ENCODE results near the gene AGBL5.

AGBL5 gene, protein sequence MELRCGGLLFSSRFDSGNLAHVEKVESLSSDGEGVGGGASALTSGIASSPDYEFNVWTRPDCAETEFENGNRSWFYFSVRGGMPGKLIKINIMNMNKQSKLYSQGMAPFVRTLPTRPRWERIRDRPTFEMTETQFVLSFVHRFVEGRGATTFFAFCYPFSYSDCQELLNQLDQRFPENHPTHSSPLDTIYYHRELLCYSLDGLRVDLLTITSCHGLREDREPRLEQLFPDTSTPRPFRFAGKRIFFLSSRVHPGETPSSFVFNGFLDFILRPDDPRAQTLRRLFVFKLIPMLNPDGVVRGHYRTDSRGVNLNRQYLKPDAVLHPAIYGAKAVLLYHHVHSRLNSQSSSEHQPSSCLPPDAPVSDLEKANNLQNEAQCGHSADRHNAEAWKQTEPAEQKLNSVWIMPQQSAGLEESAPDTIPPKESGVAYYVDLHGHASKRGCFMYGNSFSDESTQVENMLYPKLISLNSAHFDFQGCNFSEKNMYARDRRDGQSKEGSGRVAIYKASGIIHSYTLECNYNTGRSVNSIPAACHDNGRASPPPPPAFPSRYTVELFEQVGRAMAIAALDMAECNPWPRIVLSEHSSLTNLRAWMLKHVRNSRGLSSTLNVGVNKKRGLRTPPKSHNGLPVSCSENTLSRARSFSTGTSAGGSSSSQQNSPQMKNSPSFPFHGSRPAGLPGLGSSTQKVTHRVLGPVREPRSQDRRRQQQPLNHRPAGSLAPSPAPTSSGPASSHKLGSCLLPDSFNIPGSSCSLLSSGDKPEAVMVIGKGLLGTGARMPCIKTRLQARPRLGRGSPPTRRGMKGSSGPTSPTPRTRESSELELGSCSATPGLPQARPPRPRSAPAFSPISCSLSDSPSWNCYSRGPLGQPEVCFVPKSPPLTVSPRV

DNA sequence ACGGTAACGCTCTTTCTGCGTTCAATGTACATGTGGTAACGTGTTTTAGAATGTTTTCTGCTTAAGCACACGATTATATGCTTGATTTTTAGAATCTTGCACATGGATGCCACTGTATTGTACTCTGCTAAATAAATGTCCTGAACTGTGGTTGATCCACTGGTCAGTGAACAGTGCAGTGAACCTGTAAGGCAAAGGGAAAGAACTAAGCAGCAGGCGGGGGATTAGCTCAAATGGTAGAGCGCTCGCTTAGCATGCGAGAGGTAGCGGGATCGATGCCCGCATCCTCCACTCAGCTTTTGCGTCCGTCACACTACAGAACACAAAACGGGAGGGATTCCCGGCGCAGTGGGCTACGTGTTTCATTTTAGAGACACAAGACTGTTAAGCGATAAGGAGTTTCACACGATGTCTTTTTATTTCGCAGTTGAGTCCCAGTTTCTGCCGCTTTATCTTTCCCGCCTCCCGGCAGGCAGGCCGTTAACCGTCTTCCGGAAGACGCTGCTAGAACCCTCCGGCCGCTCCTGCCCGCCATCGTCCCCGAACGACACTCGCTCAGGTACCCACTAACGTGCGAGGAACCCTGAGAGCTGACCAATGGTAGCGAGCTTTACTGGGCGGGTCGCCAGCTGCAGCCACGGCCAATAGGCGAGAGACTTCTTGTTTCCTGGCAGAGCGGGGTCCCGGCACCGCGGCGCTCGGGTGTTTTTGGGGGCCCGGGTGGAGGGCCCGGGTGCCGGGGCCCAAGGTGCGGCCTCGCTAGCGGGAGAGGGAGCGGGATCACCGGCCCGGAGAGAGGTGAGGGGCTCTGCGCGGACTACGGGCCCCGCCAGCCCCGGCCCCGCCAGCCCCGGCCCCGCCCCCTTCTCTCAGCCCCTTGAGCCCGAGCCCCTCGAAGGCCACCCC, at the start of gene AGBL5:
Gene AGBL5 (plus strand): TSS at position 673 of the 906 bp plus-strand sequence. CDS start 1,291 bp downstream, outside the sequence.
- peak; percentile 85 to 86 for DNase-seq (ENCODE audit: low read depth in 2 of 2)

DNA sequence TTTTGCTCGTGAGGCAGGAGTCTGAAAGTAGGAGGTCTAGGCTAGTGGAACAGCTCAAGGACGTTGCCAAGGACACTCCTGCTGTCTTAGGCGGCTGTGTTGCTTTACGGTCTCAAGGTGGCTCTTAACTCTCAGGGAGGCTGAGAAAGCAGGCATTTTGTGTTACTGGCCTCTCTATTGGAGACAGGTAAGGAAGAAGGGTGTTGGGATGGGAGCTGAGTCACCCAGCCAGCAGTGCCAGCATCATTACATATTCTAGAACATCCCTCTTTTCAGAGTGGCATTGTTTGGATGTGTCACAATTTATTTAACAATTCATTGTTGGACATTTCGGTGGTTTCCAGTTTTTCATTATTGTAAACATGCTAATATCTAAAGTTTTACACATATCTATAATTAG, 49.5 kb upstream of the AGBL5 start:
- DNase-seq (ENCODE audit: low read depth in 2 of 2): no peak

DNA sequence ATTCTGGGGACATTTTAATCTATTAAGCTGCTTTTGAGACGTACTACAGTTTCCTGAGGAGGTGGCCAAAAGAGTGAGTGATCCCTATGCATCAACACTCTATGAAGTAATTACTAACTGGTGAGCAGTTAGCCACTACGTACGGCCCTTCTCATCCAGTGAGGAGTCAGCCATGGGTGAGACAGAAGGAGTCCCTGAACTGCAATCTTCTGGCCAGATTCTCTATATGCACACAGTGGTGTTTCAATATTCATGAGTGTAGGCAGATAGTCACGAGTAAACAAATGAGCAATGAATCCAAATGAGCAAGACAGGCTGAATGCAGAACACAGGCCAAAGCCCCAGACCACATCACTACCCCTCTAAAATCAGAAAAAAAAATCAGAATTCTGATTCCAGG, 48.5 kb upstream of the AGBL5 start:
- DNase-seq (ENCODE audit: low read depth in 2 of 2): no peak

DNA sequence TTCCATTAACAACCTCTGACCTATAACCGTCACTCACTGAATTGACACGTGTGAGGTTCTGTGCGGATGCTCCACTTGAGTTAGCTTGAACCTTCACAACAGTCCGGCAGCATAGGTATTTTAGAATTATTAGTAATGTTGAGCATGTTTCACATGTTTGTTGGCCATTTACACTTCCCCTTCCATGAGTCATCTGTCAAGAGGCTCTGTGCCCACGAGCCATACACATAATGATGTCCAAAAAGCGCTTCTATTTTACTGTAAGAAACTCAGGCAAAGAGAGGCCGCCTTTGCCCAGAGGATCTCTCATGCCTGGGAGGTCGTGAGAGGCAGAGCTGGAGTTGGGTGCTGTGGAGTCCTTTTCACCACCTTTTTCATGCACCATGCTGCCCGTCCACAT, 47.6 kb upstream of the AGBL5 start:
- DNase-seq (ENCODE audit: low read depth in 2 of 2): no peak

DNA sequence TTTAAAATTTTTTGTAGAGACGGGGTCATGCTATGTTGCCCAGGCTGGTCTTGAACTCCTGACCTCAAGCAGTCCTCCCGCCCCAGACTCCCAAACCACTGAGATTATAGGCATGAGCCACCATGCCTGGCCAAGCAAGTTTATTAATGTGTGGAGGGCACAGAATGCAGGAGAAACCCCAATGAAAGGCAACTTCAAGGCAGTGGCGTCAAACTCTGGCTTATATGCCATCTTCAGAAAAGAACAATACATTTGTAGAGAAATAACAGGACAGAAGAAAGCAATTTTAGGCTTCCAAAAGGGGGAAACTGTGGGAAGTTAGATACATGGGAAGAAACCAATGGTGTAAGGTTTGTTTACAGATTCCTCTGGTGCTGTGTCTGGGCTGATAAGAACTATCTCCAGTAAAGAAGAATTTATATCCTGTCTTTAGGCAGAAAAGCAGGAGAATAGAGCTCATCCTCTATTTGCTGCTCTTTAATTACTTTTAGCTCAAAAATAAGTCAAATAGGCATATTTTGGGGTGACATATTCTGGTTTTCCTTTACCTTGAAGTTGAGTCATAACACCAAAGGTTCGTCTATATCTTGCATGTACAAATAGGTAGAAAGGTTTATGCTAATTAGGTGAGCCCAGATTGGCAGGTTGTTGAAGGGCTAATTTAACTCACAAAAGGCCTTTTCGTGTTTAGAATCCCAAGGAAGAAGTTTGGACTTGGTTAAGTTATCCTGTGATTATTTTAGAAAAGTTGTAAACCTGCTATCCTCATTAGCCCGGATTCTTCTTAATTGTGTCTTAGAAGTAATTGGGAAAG, 44.7 kb upstream of the AGBL5 start:
- no peak for DNase-seq (ENCODE audit: low read depth in 2 of 2)

DNA sequence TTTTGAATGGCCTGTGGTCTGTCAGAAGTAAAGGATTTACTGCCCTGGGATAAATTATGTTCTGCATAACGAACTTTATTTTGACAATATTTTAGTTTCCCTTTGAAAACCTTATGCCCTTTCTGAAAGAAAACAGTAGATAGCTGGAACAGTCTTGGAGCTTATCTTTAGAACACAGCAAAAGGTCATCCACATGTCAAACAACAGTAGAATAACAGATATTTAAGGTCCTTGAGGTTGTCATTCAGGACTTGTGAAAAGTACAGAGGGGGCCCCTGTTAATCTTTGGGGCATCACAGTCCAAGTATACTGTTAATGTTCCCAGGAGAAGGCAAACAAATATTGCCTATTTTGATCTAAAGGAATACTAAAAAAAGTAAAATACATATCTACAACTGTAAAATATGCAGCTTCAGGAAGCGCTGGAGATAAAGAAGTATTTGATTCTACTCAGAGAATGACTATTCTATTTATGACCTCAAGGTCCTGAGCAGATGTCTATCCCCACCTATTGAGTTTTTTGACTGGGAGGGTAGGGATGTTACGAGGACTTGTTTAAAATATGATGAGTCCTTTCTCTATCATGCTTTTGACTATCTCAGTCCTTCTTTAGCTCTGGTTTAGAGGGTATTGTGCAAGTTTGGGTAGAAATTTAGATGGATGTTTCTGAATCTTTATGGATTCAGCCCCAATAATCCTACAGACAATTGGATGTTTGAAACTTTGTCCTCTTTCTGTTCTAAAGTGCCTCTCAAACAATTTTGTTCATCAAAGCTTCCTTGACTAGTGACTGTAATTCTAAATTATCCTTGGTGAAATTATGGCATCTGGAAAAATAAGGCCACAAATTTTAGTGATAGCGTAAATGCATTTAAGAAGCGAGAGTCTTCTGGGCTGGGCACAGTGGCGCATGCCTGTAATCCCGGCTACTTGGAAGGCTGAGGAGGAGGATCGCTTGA, 43.8 kb upstream of the AGBL5 start:
- DNase-seq (ENCODE audit: low read depth in 2 of 2): no peak

DNA sequence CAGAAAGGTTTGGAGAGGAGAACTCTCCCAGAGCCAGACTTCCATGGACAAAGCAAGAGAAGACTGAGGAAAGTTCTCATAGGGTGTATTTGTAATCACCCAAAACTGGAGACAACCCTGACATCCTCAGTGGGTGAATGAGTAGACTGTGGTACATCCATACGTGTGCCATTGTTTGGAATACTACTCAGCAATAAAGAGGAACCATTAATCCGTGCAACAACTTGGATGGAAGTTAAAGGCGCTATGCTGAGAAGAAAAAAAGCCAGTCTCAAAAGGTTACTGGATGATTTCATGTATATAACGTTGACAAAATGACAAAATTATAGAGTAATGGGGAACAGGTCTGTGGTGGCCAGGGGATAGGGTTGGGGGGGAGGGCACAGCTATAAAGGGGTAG, 42.8 kb upstream of the AGBL5 start:
- DNase-seq (ENCODE audit: low read depth in 2 of 2): no peak

DNA sequence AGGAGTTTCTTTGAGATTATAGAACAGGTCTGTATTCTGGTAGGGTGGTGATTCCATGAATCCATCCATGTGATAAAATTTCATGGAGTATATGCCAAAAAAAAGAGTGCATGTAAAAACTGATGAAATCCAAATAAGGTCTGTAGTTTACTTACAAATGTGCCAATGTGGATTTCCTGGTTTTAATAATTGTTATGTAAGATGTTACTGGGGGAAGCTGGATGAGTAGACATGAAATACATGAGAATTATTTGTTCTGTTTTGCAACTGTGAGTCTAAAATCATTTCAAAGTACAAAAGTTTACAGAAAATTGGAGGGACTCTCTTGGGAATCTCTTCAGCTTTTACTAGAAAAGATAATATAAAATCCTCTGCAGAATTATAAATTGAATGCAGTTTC, 42.4 kb upstream of the AGBL5 start:
- no peak for DNase-seq (ENCODE audit: low read depth in 2 of 2)

DNA sequence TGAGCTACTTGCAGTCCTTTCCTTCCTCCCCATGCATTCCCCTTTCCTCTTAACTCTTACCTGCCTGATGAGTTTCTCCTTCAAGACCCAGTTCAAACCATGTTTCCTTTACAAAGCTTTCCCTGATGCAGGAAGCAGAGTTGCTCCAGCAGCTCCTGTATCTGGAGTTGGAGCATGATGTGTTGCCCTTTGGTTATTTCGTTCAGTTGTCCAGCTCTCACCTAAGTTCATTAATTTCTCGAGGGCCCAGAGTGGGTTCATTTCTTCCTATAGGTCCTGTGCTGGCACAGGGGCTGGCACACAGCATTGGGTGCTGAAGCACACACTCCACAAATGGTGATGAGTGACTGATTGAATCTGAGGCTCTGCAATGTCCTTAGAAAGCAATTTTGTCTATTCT, 41.8 kb upstream of the AGBL5 start:
- DNase-seq (ENCODE audit: low read depth in 2 of 2): no peak

DNA sequence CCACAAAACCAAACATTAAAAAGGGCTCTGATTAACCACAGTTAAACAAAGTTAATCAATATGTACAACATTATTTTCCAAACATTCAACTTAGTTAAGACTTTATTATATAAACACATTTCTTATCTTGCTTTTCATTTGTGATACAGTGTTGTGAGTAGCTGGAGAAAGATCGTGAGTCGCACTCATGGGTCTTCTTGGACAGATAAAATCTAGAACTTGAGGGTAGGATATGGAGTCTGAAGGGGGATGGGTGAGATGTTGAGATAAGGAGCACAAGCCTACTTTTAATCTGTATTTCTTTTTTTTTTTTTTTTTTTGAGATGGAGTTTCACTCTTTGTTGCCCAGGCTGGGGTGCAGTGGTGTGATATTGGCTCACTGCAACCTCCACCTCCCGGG, 41.3 kb upstream of the AGBL5 start:
- DNase-seq (ENCODE audit: low read depth in 2 of 2): no peak

DNA sequence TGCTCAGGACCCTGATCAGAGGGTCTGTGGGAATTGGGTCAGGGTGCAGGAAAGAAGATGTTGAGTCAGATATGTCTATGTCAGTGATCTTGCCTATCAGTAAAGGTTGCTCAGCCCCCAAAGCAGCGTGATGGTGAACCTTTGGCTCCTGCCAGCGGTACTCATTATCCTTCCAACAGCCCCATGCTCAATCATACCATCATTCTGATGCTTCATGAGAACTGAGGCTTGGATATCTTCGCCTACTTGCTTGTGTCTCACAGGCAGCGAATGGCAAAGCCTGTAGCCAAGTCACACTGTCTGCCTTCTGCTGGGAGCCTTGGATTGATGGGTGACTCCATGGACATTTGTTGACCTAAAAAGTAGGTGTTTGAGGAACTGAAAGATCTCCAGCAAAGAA, 37.7 kb upstream of the AGBL5 start:
- DNase-seq (ENCODE audit: low read depth in 2 of 2): no peak

DNA sequence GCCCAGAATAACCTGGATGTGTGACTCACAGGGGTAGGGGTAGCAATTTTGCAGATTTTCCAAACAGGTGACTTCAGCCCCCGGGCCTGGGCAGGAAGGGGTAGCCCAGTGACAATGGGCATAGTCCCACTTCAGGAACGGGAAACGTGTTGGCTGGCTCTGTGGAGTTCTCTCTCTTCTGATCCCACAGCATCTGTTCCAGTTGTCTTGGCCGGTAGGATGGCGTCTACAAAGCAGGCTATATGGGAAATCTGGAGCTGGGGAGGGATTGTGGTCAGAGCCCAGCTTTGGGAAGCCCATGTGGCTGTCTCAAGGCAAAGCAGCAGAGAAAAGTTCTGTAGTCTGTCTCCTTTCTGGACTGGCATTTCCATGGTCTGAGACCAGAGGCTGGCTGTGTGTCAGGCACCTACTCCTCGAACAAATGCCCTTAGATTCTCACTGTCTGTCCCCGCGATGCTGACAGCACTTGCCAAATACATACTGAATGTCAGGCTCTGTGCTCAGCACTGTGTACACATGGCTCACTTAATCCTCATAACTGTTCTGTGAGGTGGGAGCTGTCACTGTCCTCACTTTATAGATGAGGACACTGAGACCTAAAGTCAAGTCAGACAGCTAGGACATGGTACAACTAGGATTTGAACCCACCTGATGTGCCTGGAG, 36.6 kb upstream of the AGBL5 start:
- DNase-seq (ENCODE audit: low read depth in 2 of 2): no peak

DNA sequence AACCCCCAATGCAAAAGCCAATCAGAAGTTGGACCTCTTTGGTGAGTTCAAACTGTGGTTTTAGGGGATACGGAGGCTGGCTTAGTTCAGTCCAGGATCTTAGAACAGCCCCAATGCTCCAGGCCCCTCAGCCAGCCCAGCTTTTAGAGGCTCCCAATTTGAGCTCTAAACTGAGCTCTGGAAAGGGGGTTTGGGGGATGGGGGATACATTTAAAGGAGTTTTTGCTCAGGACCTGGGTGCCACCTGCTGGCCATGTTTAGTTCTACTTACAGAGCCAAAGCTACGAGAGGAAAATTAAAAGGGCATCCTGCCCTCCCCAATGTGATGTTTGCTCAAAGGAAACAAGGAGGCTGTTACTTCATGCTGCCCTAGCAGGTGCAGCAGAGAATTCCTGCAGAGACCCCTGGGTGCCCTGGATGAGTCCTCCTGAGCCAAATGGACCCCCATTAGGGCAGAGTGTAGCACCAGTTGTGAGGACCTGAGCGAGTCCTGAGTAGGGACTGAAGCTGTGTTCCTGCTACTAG, 34.6 kb upstream of the AGBL5 start:
- DNase-seq (ENCODE audit: low read depth in 2 of 2): peak; percentile 47 to 50

DNA sequence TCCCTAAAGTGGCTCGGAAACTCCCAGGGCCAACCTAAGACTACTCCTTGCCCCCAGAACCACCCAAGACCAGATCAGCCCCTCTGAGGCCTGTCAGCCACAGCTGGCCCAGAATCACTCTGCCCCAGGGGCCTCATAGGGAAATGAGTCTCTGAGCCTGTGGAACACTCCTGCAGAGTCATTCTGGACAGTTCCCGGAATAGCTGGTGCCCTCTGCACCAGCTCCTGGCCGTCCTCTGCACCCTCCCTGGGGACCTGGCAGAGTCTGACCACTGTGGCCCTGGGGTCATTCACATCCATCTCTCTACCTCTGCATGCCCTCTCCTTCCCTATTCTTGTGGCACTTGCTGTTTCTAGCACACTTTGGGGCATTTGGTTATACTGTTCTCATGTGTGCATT, 33.3 kb upstream of the AGBL5 start:
- DNase-seq (ENCODE audit: low read depth in 2 of 2): no peak

DNA sequence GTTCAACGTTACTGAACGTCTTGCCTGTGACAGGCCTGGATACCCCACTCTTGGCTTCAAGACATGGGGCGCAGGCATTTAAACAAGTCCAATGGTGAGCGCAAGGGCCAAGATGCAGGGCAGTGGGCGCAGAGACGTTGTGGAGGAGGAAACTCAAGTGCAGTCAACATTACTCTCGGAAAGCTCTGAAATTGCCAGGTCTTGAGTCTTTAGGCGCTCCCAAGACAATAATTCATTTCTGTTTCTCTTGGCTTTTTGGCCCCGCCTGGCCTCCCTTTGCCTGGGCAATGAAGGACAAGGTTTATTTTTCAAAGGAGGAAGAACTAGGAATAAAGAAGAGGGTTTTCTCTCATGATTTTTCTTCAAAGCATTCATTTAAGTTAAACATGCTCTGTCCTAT, 32.0 kb upstream of the AGBL5 start:
- DNase-seq (ENCODE audit: low read depth in 2 of 2): no peak

DNA sequence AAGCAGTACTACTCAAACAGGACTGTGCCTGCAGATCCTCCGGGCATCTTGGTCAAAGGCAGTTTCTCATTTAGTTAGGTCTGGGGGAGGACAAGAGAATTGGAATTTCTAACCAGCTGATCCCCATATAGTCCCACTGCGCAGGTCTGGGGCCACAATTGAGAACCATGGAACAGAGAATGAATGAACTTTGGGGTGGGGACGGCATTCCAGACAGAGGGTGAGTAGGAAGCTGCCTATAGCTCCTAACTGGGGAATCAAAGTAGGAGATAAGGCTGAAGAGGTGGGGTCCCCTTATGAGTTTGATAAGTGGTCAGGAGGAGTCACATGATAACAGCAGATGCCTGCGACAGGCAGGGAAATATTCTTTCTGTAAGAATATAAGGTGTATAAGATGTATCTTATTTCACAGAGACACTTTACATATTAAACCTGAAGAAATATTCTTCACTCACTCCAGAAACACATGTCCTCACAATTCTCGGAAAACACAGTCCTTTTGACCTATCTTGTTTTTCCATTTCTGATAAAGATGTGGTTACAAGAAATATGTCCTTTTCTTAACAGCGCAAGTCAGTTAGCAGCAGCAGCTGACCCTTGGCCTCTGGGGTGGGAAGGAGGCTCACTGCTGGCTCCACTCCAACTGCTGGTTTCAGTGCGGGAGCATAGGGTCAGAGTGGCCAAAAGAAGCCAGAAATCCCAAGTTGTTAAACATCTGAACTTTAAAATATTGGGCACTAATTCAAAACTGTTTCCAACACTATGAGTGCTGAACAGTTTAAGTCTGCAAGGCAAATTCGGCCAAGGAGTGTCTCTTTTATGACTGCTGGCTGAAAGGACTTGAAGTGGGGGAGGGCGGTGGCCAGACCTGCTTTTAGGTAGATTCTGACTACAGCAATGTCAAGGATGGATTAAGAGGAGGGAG, 31.3 kb upstream of the AGBL5 start:
- no peak for DNase-seq (ENCODE audit: low read depth in 2 of 2)

DNA sequence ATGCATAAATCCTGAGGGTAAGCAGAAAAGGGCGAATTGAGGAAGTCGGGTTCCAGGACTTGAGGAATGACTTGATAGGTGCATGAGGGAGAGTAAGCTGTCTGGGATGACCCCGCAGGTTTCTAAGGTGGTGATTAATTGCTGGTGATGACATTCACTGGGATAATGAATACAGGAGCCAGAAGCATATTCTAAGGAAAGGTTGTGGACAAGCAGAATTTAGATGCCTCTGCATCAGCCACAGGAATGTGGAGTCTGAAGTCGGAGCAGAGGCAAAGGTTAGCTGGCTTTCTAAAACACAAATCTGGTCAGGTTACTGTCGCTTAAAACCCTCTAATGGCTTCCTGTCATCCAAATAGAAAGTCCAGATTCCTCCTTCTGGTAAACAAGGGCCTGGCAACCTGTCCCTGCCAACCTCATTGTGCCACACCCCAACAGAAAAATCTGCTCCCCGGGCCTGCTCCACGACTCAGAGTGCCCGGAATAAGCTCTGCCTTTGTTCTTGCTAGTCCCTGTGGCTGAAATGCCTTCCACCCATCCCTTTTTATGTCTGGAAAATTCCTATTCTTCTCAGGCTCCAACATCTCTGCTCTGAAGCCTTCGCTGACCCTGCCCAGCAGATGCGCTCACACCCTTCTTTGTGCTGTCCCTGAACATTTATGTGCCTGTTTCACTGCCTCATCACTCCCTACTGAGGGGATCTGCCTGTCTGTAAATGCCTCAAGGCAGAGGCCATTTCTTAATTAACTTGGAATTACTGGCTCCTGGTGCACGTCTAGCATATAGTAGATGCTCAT, 30.0 kb upstream of the AGBL5 start:
- DNase-seq (ENCODE audit: low read depth in 2 of 2): no peak
